Stimulated activated naive B cell treated with anti-CD40 and anti-IgM and Interleukin-4, amounts not matched to agents 10 μg/mL and 1 μg/mL and 100 μg/mL, for 72 hours (primary cell): ENCODE results near the gene TCF7.
A peak's percentile ranks its signal among the peaks of the same experiment; 100 is the strongest.

ENCODE experiments used
- ATAC-seq, 2 donors: fragments of 150-1000 bp; cut with Tn5 transposase; replicated peaks; 2 replicates each; pipeline ENCODE4 v1.10.0; 2021; ENCODE audit warnings: moderate library complexity in 1 of 2
- DNase-seq: peaks from one replicate; pipeline ENCODE4 v3.0.0; 2021
- H3K27ac Mint-ChIP-seq: one replicate; pipeline ENCODE4 v1.8.0; 2022; ENCODE audit warnings: mild to moderate bottlenecking, mixed read lengths
- H3K27me3 Mint-ChIP-seq, 2 donors: one replicate each; pipeline ENCODE4 v1.8.0; 2022; ENCODE audit warnings: mixed read lengths in 2 of 2
- H3K36me3 Mint-ChIP-seq, 2 donors: one replicate each; pipeline ENCODE4 v1.8.0; 2022; ENCODE audit warnings: mixed read lengths in 2 of 2, mild to moderate bottlenecking in 1 of 2
- H3K4me1 Mint-ChIP-seq, 2 donors: one replicate each; pipeline ENCODE4 v1.8.0; 2022; ENCODE audit warnings: mixed read lengths in 2 of 2, mild to moderate bottlenecking in 1 of 2
- H3K4me3 Mint-ChIP-seq, 2 donors: one replicate each; pipeline ENCODE4 v1.8.0; 2022; ENCODE audit warnings: mild to moderate bottlenecking in 2 of 2, mixed read lengths in 2 of 2, moderate library complexity in 1 of 2
- H3K9me3 Mint-ChIP-seq, 2 donors: one replicate each; pipeline ENCODE4 v1.8.0; 2022; ENCODE audit warnings: mixed read lengths in 2 of 2, mild to moderate bottlenecking in 1 of 2

The TCF7 gene

GRCh38 chr5:134113902-134114875 is at the start of gene TCF7:
Gene TCF7 (plus strand): TSS chr5:134114681. CDS start chr5:134114907, 226 bp downstream.
- Mint-ChIP-seq H3K9me3 (no peaks in the 10 kb centered on the region), H3K4me1 (peaks cover 16 to 20% of the 10 kb centered on the region in 2 donors), H3K36me3 (no peaks in the 10 kb centered on the region), H3K27me3 (peaks cover 18 to 27% of the 10 kb centered on the region in 2 donors), H3K4me3 (peak within 1 kb of the TSS; percentile 85 to 88), H3K27ac (peak within 1 kb of the TSS; percentile 56)
- peak; percentile 39 for DNase-seq
- peak; percentile 85 to 88 for ATAC-seq

GRCh38 chr5:134069553-134069952 is 44.9 kb upstream of the TCF7 start:
- Mint-ChIP-seq H3K9me3 (no peaks in the 10 kb centered on the region), H3K36me3 (no peaks in the 10 kb centered on the region), H3K4me3 (no peak overlapping the region), H3K27me3 (peaks cover 4 to 36% of the 10 kb centered on the region in 2 donors), H3K27ac (no peak overlapping the region), H3K4me1 (peaks cover 13 to 17% of the 10 kb centered on the region in 2 donors)
- no peak for ATAC-seq
- no peak for DNase-seq

- Mint-ChIP-seq H3K4me3 (peak overlapping the region; percentile 81), H3K36me3 (no peaks in the 10 kb centered on the region), H3K9me3 (no peaks in the 10 kb centered on the region), H3K27me3 (peaks cover 4 to 36% of the 10 kb centered on the region in 2 donors), H3K27ac (peak overlapping the region; percentile 82), H3K4me1 (peaks cover 13 to 17% of the 10 kb centered on the region in 2 donors)
- ATAC-seq = peak; percentile 67 to 68
- DNase-seq = peak; percentile 4
Measured at GRCh38 chr5:134070725-134071613, 43.5 kb upstream of the TCF7 start.

GRCh38 chr5:134071614-134072207 is 42.8 kb upstream of the TCF7 start:
- peaks cover 4 to 36% of the 10 kb centered on the region in 2 donors for H3K27me3 Mint-ChIP-seq
- H3K4me1 Mint-ChIP-seq = peaks cover 13 to 17% of the 10 kb centered on the region in 2 donors

DNA sequence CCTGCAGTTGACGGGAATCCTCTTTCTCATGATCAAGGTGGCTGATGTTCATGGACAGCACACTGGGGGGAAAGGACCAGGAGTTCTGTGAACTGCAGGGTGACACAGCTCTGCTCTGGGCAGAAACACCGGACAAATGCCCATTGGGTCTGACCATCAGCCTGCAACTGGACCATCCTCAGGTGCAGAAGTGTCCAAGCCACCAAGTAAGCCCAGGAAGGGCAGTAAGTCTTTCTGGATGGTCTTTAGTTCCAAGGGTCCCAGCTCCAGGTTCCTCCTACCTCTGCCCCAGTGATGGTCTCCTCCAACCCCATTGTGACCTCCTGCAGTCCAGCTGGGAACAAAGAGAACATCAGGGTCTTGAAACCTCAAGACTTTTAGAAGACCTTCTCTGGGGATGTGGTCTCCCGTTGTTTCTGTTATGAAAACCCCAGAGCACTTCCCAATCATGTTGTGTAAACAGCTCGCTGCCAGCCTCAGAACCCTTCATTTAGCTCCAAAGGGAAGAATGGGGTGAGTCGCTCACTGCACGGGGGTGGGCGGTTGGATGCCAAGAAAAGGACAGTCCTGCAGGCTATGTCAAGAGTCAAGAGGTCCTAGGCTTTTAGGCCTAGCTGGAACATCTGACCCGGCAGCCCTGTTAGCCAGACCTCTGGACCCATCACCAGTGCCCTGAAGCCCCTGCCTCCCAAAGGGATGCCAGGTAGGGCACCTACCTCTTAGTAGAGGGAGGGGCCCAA is 41.8 kb upstream of the TCF7 start:
- H3K4me1 Mint-ChIP-seq = peaks cover 13 to 17% of the 10 kb centered on the region in 2 donors
- no peak for DNase-seq
- H3K27ac Mint-ChIP-seq = no peak overlapping the region
- H3K9me3 Mint-ChIP-seq = no peaks in the 10 kb centered on the region
- peaks cover 4 to 36% of the 10 kb centered on the region in 2 donors for H3K27me3 Mint-ChIP-seq
- no peaks in the 10 kb centered on the region for H3K36me3 Mint-ChIP-seq
- H3K4me3 Mint-ChIP-seq = no peak overlapping the region
- ATAC-seq = no peak

More at GRCh38 chr5:134071614-134072207, 42.8 kb upstream of the TCF7 start:
- no peaks in the 10 kb centered on the region for H3K9me3 Mint-ChIP-seq
- ATAC-seq = peak; percentile 25 to 36
- H3K27ac Mint-ChIP-seq = peak overlapping the region; percentile 82
- H3K4me3 Mint-ChIP-seq = peak overlapping the region; percentile 81
- no peaks in the 10 kb centered on the region for H3K36me3 Mint-ChIP-seq
- DNase-seq = no peak

- H3K9me3 Mint-ChIP-seq = no peaks in the 10 kb centered on the region
- DNase-seq = no peak
- H3K4me1 Mint-ChIP-seq = peaks cover 13 to 17% of the 10 kb centered on the region in 2 donors
- H3K4me3 Mint-ChIP-seq = no peak overlapping the region
- H3K36me3 Mint-ChIP-seq = no peaks in the 10 kb centered on the region
- no peak for ATAC-seq
- H3K27ac Mint-ChIP-seq = no peak overlapping the region
- H3K27me3 Mint-ChIP-seq = peaks cover 4 to 28% of the 10 kb centered on the region in 2 donors
Measured at GRCh38 chr5:134073404-134073803, 41.1 kb upstream of the TCF7 start.

DNA sequence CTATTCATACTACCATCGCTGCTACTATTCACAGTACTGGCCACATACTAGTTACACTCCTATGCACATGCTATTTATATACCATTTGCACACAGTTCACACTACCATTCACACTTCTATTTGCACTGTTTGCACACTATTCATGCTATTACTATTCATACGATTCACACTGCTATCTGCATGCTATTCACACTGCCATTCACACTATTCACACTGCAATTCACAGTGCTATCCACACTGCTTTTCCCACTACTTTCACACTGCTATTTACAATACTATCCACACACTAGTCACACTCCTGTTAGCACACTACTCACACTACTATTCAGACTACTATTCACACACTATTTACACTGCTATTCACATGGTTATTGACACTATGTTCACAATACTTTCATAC is 39.4 kb upstream of the TCF7 start:
- DNase-seq = no peak
- H3K9me3 Mint-ChIP-seq = no peaks in the 10 kb centered on the region
- H3K4me3 Mint-ChIP-seq = no peak overlapping the region
- H3K27me3 Mint-ChIP-seq = peaks cover 4 to 19% of the 10 kb centered on the region in 2 donors
- H3K4me1 Mint-ChIP-seq = peaks cover 13 to 17% of the 10 kb centered on the region in 2 donors
- no peak for ATAC-seq
- no peak overlapping the region for H3K27ac Mint-ChIP-seq
- H3K36me3 Mint-ChIP-seq = no peaks in the 10 kb centered on the region

GRCh38 chr5:134077926-134078580 is 36.4 kb upstream of the TCF7 start:
- no peaks in the 10 kb centered on the region for H3K9me3 Mint-ChIP-seq
- peaks cover 2 to 5% of the 10 kb centered on the region in 2 donors for H3K4me1 Mint-ChIP-seq
- H3K4me3 Mint-ChIP-seq = no peak overlapping the region
- DNase-seq (no peak), ATAC-seq (no peak)
- no peaks in the 10 kb centered on the region for H3K27me3 Mint-ChIP-seq
- H3K27ac Mint-ChIP-seq = no peak overlapping the region
- H3K36me3 Mint-ChIP-seq = no peaks in the 10 kb centered on the region

DNA sequence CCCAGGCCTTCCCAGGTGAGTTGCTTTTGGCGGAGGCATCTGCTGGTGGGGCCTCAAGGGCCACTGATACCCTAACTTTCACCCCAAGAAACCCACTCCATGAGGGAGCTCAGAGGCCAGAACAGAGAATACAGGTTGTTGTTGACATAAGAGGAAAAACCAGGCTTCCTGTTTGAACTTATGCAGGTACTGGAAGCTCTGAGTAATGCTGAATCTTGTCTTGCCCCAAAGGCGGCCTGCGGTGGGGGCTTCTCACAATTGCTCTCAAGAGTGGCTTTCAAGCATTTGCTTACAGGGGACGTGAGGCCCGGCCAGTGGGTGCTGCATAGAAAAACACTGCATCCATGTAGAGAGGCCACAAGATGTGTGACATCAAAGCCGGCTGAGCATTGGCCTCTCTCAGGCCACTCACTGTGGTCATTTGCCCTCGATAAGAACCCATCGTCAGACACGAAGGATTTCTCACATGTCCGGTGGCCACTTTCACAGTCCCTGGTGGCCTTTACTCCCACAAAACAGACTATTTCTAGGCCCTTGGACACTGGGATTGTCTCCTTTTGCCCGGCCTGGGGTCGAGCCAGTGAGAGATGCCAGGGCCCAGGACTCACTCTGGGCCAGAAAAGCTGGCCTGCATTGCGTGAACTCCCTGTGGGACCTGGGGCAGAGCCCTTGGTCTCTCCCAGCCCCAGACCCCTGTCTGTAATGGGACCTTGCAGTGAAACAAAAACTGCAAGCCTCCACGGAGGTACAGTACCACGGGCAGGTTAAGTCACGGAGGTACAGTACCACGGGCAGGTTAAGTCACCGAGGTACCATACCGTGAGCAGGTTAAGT is 34.5 kb upstream of the TCF7 start:
- Mint-ChIP-seq H3K4me1 (no peaks in the 10 kb centered on the region), H3K27me3 (no peaks in the 10 kb centered on the region), H3K4me3 (no peak overlapping the region), H3K27ac (no peak overlapping the region), H3K36me3 (no peaks in the 10 kb centered on the region), H3K9me3 (no peaks in the 10 kb centered on the region)
- DNase-seq (no peak), ATAC-seq (no peak)

- no peaks in the 10 kb centered on the region for H3K4me1 Mint-ChIP-seq
- H3K9me3 Mint-ChIP-seq = no peaks in the 10 kb centered on the region
- no peak overlapping the region for H3K4me3 Mint-ChIP-seq
- H3K36me3 Mint-ChIP-seq = no peaks in the 10 kb centered on the region
- ATAC-seq = no peak
- H3K27ac Mint-ChIP-seq = no peak overlapping the region
- no peaks in the 10 kb centered on the region for H3K27me3 Mint-ChIP-seq
- DNase-seq = no peak
Measured at GRCh38 chr5:134082264-134082992, 32.1 kb upstream of the TCF7 start.

DNA sequence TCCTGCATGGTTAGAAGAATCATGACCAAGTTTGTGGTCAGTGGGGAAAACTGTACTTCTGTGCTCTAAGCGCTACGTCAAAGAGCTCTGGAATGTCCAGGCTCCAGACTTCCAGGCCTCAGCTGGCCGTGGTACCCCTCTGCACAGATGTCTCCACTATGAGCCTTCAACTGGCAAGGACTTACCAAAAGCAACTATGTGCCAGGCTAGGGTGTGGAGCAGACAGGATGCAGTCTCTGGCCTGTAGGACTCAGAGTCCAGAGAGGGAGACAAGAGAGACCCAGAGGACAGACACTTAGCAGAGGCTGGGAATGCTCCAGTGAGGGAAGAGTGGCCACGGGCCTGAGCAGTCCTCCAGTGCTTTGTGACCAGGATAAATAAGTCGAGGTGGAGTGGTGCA is 31.0 kb upstream of the TCF7 start:
- no peak for ATAC-seq
- H3K27me3 Mint-ChIP-seq = no peaks in the 10 kb centered on the region
- H3K4me3 Mint-ChIP-seq = no peak overlapping the region
- no peak for DNase-seq
- H3K27ac Mint-ChIP-seq = no peak overlapping the region
- H3K9me3 Mint-ChIP-seq = no peaks in the 10 kb centered on the region
- no peaks in the 10 kb centered on the region for H3K4me1 Mint-ChIP-seq
- no peaks in the 10 kb centered on the region for H3K36me3 Mint-ChIP-seq

DNA sequence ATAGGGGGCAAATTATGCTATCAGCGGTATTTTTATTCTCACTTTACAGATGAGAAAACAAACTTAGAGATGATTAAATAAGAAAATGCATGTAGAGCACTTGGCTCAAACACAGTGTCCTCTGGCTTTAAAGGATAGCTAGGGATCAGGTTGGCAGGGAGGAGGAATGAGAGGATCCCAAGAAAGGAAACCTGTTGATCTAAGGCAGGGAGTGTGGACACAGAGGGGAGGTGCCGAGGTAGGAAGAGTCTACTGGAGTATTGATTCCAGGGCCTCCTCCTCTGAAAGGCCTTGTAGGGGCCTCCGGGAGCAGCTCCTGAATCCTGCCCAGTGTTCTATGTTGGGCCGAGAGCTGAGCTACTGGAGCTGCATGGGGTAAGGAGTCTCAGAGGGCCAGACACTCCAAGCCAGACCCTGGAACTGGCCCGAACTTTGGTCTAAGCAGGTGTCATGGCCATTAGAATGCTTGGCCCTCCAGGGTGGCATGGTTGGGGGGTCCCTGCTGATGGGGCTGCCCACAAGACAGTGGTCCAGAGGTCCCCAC is 30.4 kb upstream of the TCF7 start:
- ATAC-seq (no peak), DNase-seq (no peak)
- Mint-ChIP-seq H3K4me3 (no peak overlapping the region), H3K27ac (no peak overlapping the region), H3K9me3 (no peaks in the 10 kb centered on the region), H3K4me1 (no peaks in the 10 kb centered on the region), H3K27me3 (no peaks in the 10 kb centered on the region), H3K36me3 (no peaks in the 10 kb centered on the region)
